K562 (cell line): ENCODE measurements around the gene YPEL5. TPM values are rescaled to one million over a fixed set of nuclear protein-coding genes. Genes with fewer than 3 reads are reported as not detected.
A peak's percentile ranks its signal among the peaks of the same experiment; 100 is the strongest.

Experiments used
- ATAC-seq: fragments of 200-7000 bp; cut with Tn5 transposase; 3 replicates; pipeline ENCODE4 v1.9.1; 2020; ENCODE audit warnings: moderate library complexity
- BruUV-seq: library from RNA; stranded (reverse); fragments of 400-500 nt; replicated peaks from 2 replicates; lab custom pipeline; 2021; lab: Mats Ljungman, UMichigan
- CTCF ChIA-PET: fragments of 300-600 bp; formaldehyde crosslinking; extraction: SDS; loops from one replicate; lab custom pipeline; 2021; ENCODE audit warnings: low intra/inter-chr PET ratio; lab: Yijun Ruan, JAX
- POLR2A ChIA-PET: fragments of 300-600, 350-650 bp; sonication (Branson Sonifier 250); formaldehyde crosslinking; extraction: SDS; loops from one replicate; lab custom pipeline; 2021; ENCODE audit warnings: antibody characterized with exemption, inconsistent platforms; lab: Yijun Ruan, JAX
- DNase-seq, 4 experiments: peaks; one replicate each; pipeline versions ENCODE4 v3.0.0 to v3.0.0-alpha.2; 2011 to 2018; ENCODE audit warnings: low spot score in 3 of 4, mixed read lengths in 3 of 4; ENCODE audit errors: extremely low read depth in 1 of 4
- FAIRE-seq: peaks from 2 replicates; lab custom pipeline; 2011; peaks lifted over from hg19 to GRCh38; lab: Jason Lieb, UNC
- H2AFZ ChIP-seq: 2 replicates; pipeline ENCODE4 v1.6.0; 2011; ENCODE audit warnings: low read depth, low read length, control low read depth, inconsistent platforms
- H3K27ac ChIP-seq: fragments of 200-600 bp; 3 replicates; pipeline ENCODE4 v1.8.0; 2011; ENCODE audit warnings: low read depth, mild to moderate bottlenecking, control low read depth, inconsistent platforms, low read length, moderate library complexity, mixed read lengths; ENCODE audit errors: extremely low read depth
- H3K27me3 ChIP-seq, 2 experiments: fragments of 300-600 bp in 1 of 2; 2 replicates in 1 of 2; 3 replicates in 1 of 2; pipeline versions ENCODE4 v1.6.0 to v1.8.0; 2011; ENCODE audit warnings: inconsistent platforms in 2 of 2, low read length in 2 of 2, mild to moderate bottlenecking in 1 of 2, mixed read lengths in 1 of 2, moderate library complexity in 1 of 2; ENCODE audit not compliant: control insufficient read depth in 2 of 2, insufficient read depth in 2 of 2
- H3K36me3 ChIP-seq: fragments of 300-600 bp; 3 replicates; pipeline ENCODE4 v1.8.0; 2011; ENCODE audit warnings: mild to moderate bottlenecking, low read length, inconsistent platforms; ENCODE audit not compliant: control insufficient read depth, insufficient read depth
- H3K4me1 ChIP-seq, 2 experiments: fragments of 200-600 bp in 1 of 2; replicated peaks in 1 of 2; 2 replicates in 1 of 2; 3 replicates in 1 of 2; pipeline versions ENCODE4 v1.5.1 to v1.8.0; 2011; ENCODE audit warnings: inconsistent platforms in 2 of 2, low read length in 2 of 2, mild to moderate bottlenecking in 1 of 2, mixed read lengths in 1 of 2, moderate library complexity in 1 of 2; ENCODE audit not compliant: control insufficient read depth in 2 of 2, insufficient read depth in 2 of 2
- H3K4me2 ChIP-seq: 2 replicates; pipeline ENCODE4 v1.6.1; 2011; ENCODE audit warnings: low read length, control low read depth, inconsistent platforms, mixed read lengths; ENCODE audit not compliant: insufficient read depth
- H3K4me3 ChIP-seq: fragments of 200-600 bp; sonication (generic), shearing (Covaris generic); 2 replicates; pipeline ENCODE4 v1.5.1; 2016; ENCODE audit warnings: control low read depth, inconsistent platforms
- H3K79me2 ChIP-seq: fragments of 200-600 bp; 3 replicates; pipeline ENCODE4 v1.8.0; 2011; ENCODE audit warnings: low read length, inconsistent platforms; ENCODE audit not compliant: control insufficient read depth, insufficient read depth
- H3K9ac ChIP-seq, 2 experiments: 2 replicates each; pipeline versions ENCODE4 v1.6.0 to v1.6.1; 2011; ENCODE audit warnings: low read depth in 2 of 2, low read length in 2 of 2, control low read depth in 1 of 2, inconsistent platforms in 1 of 2, mild to moderate bottlenecking in 1 of 2, mixed read lengths in 1 of 2; ENCODE audit not compliant: insufficient read depth in 1 of 2
- H3K9me1 ChIP-seq: one replicate; pipeline ENCODE4 v1.6.0; 2011; ENCODE audit warnings: inconsistent platforms, mild to moderate bottlenecking, low read length, moderate library complexity; ENCODE audit not compliant: control insufficient read depth, insufficient read depth
- H3K9me3 ChIP-seq: replicated peaks from 2 replicates; pipeline ENCODE4 v1.5.1; 2011; ENCODE audit warnings: low read depth, low read length, inconsistent platforms; ENCODE audit not compliant: control insufficient read depth, insufficient read depth
- H4K20me1 ChIP-seq: replicated peaks from 2 replicates; pipeline ENCODE4 v1.6.1; 2011; ENCODE audit warnings: low read length, inconsistent platforms, mixed read lengths; ENCODE audit not compliant: control insufficient read depth, insufficient read depth
- FOXK2 ChIP-seq, 2 experiments: fragments of 450-650 bp; IDR thresholded peaks in 1 of 2; conservative IDR thresholded peaks in 1 of 2; 2 replicates each; pipeline ENCODE4 v1.6.1; 2016; ENCODE audit warnings: low read depth in 2 of 2, mild to moderate bottlenecking in 1 of 2
- GATA2 ChIP-seq: sonication (generic); formaldehyde crosslinking; IDR thresholded peaks from 2 replicates; pipeline ENCODE4 v1.4.0; 2020; ENCODE audit warnings: mild to moderate bottlenecking, missing genetic modification reagents
- MEIS2 ChIP-seq: fragments of 450-650 bp; IDR thresholded peaks from 2 replicates; pipeline ENCODE4 v1.6.1; 2014; ENCODE audit warnings: mild to moderate bottlenecking; ENCODE audit not compliant: partially characterized antibody
- PKNOX1 ChIP-seq: fragments of 450-650 bp; IDR thresholded peaks from 2 replicates; pipeline ENCODE4 v1.6.1; 2016
- WGBS: fragments of 100-300 bp; shearing (Covaris generic); methylation state at CpG from one replicate; pipeline ENCODE4 v1.1.6; 2016; ENCODE audit warnings: low coverage, mixed read lengths; ENCODE audit not compliant: insufficient coverage; ENCODE audit errors: missing lambda C conversion rate; 5-methylcytosine and 5-hydroxymethylcytosine counted together
- in situ Hi-C: fragments of 300-500 bp; cut with MboI; formaldehyde crosslinking; loops from 4 replicates; pipeline ENCODE4 v1.15.0; 2018; ENCODE audit warnings: inconsistent platforms, mixed read lengths
- intact Hi-C: fragments of 100-400 bp; cut with micrococcal nuclease; formaldehyde crosslinking; loops from 2 replicates; pipeline ENCODE4 v1.14.2; 2022
- polyA plus RNA-seq, 8 experiments: library from polyadenylated mRNA; depleted of rRNA in 4 of 8; stranded (reverse) in 5 of 8; unstranded in 3 of 8; fragments of >200 nt; fragmentation: Nextera tagmentation in 2 of 8; fragmentation: Illumina TruSeq in 1 of 8; extraction: Ambion mirVana in 2 of 8; extraction: Trizol in 1 of 8; gene quantifications; 2 replicates each; pipeline versions ENCODE4 v1.2.1 to v1.2.3, GENCODE V29; 2011 to 2014; ENCODE audit warnings: inconsistent platforms in 1 of 8, missing spikeins in 1 of 8
- total RNA-seq, 7 experiments: library from RNA; depleted of rRNA in 6 of 7; stranded (reverse); fragments of >200 nt in 6 of 7; fragmentation: Illumina TruSeq in 2 of 7; extraction: Trizol in 2 of 7; gene quantifications; 2 replicates each; pipeline versions ENCODE4 v1.2.1 to v1.2.3, GENCODE V29; 2011 to 2021; ENCODE audit warnings: low replicate concordance in 1 of 7
- TF ChIP-seq, protein P1 (sequence below): fragments of 450-650 bp; IDR thresholded peaks from 2 replicates; pipeline ENCODE4 v1.6.1; 2014; ENCODE audit warnings: low read depth, mild to moderate bottlenecking, moderate library complexity, borderline replicate concordance
- TF ChIP-seq, protein P2 (sequence below), 2 experiments: IDR thresholded peaks in 1 of 2; conservative IDR thresholded peaks in 1 of 2; 2 replicates each; pipeline ENCODE4 v1.6.1; 2016; ENCODE audit warnings: low read depth in 2 of 2, mild to moderate bottlenecking in 1 of 2, missing compliant biosample characterization in 1 of 2, missing genetic modification characterization in 1 of 2, moderate library complexity in 1 of 2

Gene YPEL5
- total and polyA plus RNA-seq, 9 of the 15 experiments (the other 6 are each of a cell fraction or from before 2014, with no cell fraction given): 5.4 to 34.4 (median 12.3) TPM

DNA sequence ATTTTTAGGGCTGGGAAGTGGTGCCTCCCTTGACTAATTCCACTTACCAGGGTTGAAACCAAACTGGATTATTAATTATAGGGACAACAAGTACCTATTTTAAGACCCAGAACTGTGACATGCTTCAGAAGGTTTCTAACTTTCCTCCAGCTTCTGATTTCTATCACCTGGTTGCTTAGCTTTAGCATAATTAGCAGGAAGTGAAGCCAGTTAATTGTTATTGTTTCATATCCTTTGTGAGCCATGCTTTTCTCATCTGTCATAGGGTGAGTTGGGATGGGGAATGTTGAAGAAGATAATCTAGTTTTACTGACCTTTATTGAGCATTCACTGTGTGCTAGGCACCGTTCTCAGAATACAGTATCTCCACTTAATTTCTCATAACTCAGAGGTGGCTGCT is 3.2 kb downstream of the YPEL5 start:
- 9% methylated on average over 1 of the region's 1 CpG for WGBS
- BruUV-seq: no TSS peak
- Histone ChIP-seq H3K79me2 (no peaks in the 10 kb centered on the region), H3K4me2 (peak overlapping the region; percentile 42), H2AFZ (0 out of 2 replicates have a peak overlapping the region, but pooled peaks have one; percentile 2), H3K4me1 (peaks cover 5 to 34% of the 10 kb centered on the region in 2 experiments), H4K20me1 (no peaks in the 10 kb centered on the region), H3K9me1 (no peaks in the 10 kb centered on the region), H3K36me3 (no peaks in the 10 kb centered on the region), H3K9ac (no peak overlapping the region), H3K27me3 (no peaks in the 10 kb centered on the region), H3K9me3 (no peaks in the 10 kb centered on the region), H3K27ac (no peak overlapping the region), H3K4me3 (no peak overlapping the region)
- intact Hi-C loops (loop anchor here (5.0 kb wide), 1 partner anchor 142 kb away; no protein-coding TSS in a partner anchor), in situ Hi-C loops (loop anchor here (25.0 kb wide), 2 partner anchors 1012 to 1187 kb away; no protein-coding TSS in a partner anchor)
- TF ChIP-seq, protein P1, sequence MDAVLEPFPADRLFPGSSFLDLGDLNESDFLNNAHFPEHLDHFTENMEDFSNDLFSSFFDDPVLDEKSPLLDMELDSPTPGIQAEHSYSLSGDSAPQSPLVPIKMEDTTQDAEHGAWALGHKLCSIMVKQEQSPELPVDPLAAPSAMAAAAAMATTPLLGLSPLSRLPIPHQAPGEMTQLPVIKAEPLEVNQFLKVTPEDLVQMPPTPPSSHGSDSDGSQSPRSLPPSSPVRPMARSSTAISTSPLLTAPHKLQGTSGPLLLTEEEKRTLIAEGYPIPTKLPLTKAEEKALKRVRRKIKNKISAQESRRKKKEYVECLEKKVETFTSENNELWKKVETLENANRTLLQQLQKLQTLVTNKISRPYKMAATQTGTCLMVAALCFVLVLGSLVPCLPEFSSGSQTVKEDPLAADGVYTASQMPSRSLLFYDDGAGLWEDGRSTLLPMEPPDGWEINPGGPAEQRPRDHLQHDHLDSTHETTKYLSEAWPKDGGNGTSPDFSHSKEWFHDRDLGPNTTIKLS: no peak
- CTCF ChIA-PET: no interaction called here
- DNase-seq: no peak
- no peak for FAIRE-seq
- no peak for ATAC-seq
- POLR2A ChIA-PET: interaction anchor here (0.7 to 2.8 kb wide), 5 partner anchors 11 to 563 kb away, joined by 3 to 15 read pairs (median 3); no protein-coding TSS in a partner anchor

- Histone ChIP-seq H3K27me3 (no peaks in the 10 kb centered on the region), H3K9ac (no peak overlapping the region), H3K4me1 (peaks cover 5 to 32% of the 10 kb centered on the region in 2 experiments), H2AFZ (no peak overlapping the region), H3K27ac (no peak overlapping the region), H4K20me1 (no peaks in the 10 kb centered on the region), H3K9me1 (no peaks in the 10 kb centered on the region), H3K4me2 (peak overlapping the region; percentile 7; the same call in 1 of the 2 replicates), H3K4me3 (no peak overlapping the region), H3K9me3 (no peaks in the 10 kb centered on the region), H3K36me3 (no peaks in the 10 kb centered on the region), H3K79me2 (no peaks in the 10 kb centered on the region)
- TF ChIP-seq MEIS2: peak; percentile 93
- TF ChIP-seq, protein P2, sequence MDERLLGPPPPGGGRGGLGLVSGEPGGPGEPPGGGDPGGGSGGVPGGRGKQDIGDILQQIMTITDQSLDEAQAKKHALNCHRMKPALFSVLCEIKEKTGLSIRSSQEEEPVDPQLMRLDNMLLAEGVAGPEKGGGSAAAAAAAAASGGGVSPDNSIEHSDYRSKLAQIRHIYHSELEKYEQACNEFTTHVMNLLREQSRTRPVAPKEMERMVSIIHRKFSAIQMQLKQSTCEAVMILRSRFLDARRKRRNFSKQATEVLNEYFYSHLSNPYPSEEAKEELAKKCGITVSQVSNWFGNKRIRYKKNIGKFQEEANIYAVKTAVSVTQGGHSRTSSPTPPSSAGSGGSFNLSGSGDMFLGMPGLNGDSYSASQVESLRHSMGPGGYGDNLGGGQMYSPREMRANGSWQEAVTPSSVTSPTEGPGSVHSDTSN (CRISPR knock-in tag; IDR thresholded peaks at IDR 0.05; ENCODE audit: low read depth): no peak
- TF ChIP-seq, protein P2 (tag; conservative IDR thresholded peaks at IDR 0.05; ENCODE audit: low read depth): peak; percentile 82
- peak; percentile 80 for TF ChIP-seq PKNOX1
- 0 out of 4 replicates have a peak, but pooled peaks of 1 of the 2 experiments have one; percentile 23 for TF ChIP-seq FOXK2 (conservative IDR thresholded peaks at IDR 0.05 in 1 of 2, IDR thresholded peaks at IDR 0.05 in 1 of 2; ENCODE audit: low read depth in 2 of 2)
- TF ChIP-seq GATA2: no peak
- ATAC-seq (no peak), DNase-seq (peak in 1 of 4 experiments; percentile 38), FAIRE-seq (peak; percentile 29)
- BruUV-seq: no TSS peak
- POLR2A ChIA-PET: interaction anchor here (0.7 to 2.8 kb wide), 4 partner anchors 11 to 562 kb away, joined by 3 to 15 read pairs (median 6); no protein-coding TSS in a partner anchor
- in situ Hi-C loops: loop anchor here (25.0 kb wide), 2 partner anchors 1012 to 1187 kb away; no protein-coding TSS in a partner anchor
- CTCF ChIA-PET: interaction anchor here (0.7 kb wide), 1 partner anchor 24 kb away, joined by 3 read pairs; no protein-coding TSS in a partner anchor
- 42% methylated on average over 4 of the region's 4 CpGs for WGBS
- intact Hi-C loops: no loop called here
These were observed 4.0 kb downstream of the YPEL5 start for GRCh38 chr2:30150786-30151185.
